Stimulated activated CD8-positive, alpha-beta memory T cell treated with anti-CD3 and anti-CD28 coated beads, Interleukin-15, amount 100 ng/mL, for 1 hour (primary cell): Measurements from ENCODE around the gene HLA-DPB1.

Experiments
- DNase-seq: peaks from one replicate; pipeline ENCODE4 v3.0.0-alpha.2; 2020; ENCODE audit warnings: low read depth

The HLA-DPB1 gene

GRCh38 chr6:33136310-33136900 is 60.6 kb downstream of the HLA-DPB1 start:
- DNase-seq: no peak
